Airway epithelial cell (primary cell): ENCODE data around the gene ERCC3. TPM values are rescaled to one million over a fixed set of nuclear protein-coding genes. Genes with fewer than 3 reads are reported as not detected.

ENCODE experiments used
- total RNA-seq: library from RNA; depleted of rRNA; stranded (reverse); fragments of >200 nt; gene quantifications from 2 replicates; pipeline ENCODE4 v1.2.3, GENCODE V29; 2015

The ERCC3 gene
- 17.9 and 23.1 TPM in 2 replicates for total RNA-seq

GRCh38 chr2:127293748-127294562 lies at the start of gene ERCC3:
TSS of gene ERCC3 (minus strand) at chr2:127294144. CDS start at chr2:127294081, 63 bp downstream.

GRCh38 chr2:127220102-127220767 lies 73.7 kb downstream of the ERCC3 start, which contains the start of gene CYP27C1:
TSS of gene CYP27C1 (minus strand) at chr2:127220299. CDS start at chr2:127220270, 29 bp downstream.

Other genes starting within 250 kb of the ERCC3 start
- 18.9 and 23.1 TPM in 2 replicates for gene BIN1, start 187.0 kb downstream of the ERCC3 start, total RNA-seq
- 1.1 and 1.7 TPM in 2 replicates for gene CYP27C1, start 73.8 kb downstream of the ERCC3 start, total RNA-seq
- 18.8 and 26.9 TPM in 2 replicates for gene MAP3K2, start 93.8 kb upstream of the ERCC3 start, total RNA-seq
- 1.3 and 2.4 TPM in 2 replicates for gene PROC, start 124.3 kb upstream of the ERCC3 start, total RNA-seq
- gene IWS1, start 232.3 kb upstream of the ERCC3 start, total RNA-seq = 32.7 and 39.2 TPM in 2 replicates
- gene MYO7B, start 241.5 kb upstream of the ERCC3 start, total RNA-seq = not detected in 2 replicates